WTC11 (cell line): ENCODE results near the gene VTI1B.

Experiments
- CREM ChIP-seq: sonication (generic); formaldehyde crosslinking; IDR thresholded peaks from 2 replicates; pipeline ENCODE4 v1.8.1; 2022; ENCODE audit warnings: mild to moderate bottlenecking, missing genetic modification reagents, moderate library complexity
- FOXP1 ChIP-seq: sonication (generic); formaldehyde crosslinking; IDR thresholded peaks from 2 replicates; pipeline ENCODE4 v1.8.0; 2022; ENCODE audit warnings: missing genetic modification reagents, mild to moderate bottlenecking, moderate library complexity, borderline replicate concordance
- GRHL2 ChIP-seq: fragments of 250-450 bp; sonication (Bioruptor Pico); IDR thresholded peaks from 2 replicates; pipeline ENCODE4 v1.8.0; 2022; ENCODE audit warnings: mild to moderate bottlenecking, moderate library complexity; ENCODE audit not compliant: insufficient replicate concordance, severe bottlenecking
- HMGA2 ChIP-seq: fragments of 250-450 bp; sonication (Bioruptor Pico); IDR thresholded peaks from 2 replicates; pipeline ENCODE4 v1.4.0; 2021; ENCODE audit warnings: mild to moderate bottlenecking, moderate library complexity
- NR3C1 ChIP-seq: sonication (generic); formaldehyde crosslinking; conservative IDR thresholded peaks from 2 replicates; pipeline ENCODE4 v1.8.1; 2023; ENCODE audit warnings: low read depth, mild to moderate bottlenecking, missing genetic modification reagents
- SP1 ChIP-seq: sonication (generic); formaldehyde crosslinking; conservative IDR thresholded peaks from 2 replicates; pipeline ENCODE4 v1.8.1; 2022; ENCODE audit warnings: missing genetic modification reagents
- TEAD4 ChIP-seq: sonication (generic); formaldehyde crosslinking; IDR thresholded peaks from 2 replicates; pipeline ENCODE4 v1.8.0; 2022; ENCODE audit warnings: mild to moderate bottlenecking, missing genetic modification reagents
- ZNF317 ChIP-seq: sonication (generic); formaldehyde crosslinking; IDR thresholded peaks from 2 replicates; pipeline ENCODE4 v1.8.1; 2023; ENCODE audit warnings: low read depth, mild to moderate bottlenecking, moderate library complexity, missing genetic modification reagents, borderline replicate concordance
- TF ChIP-seq, protein P1 (sequence below): fragments of 200-600 bp; IDR thresholded peaks from 2 replicates; pipeline ENCODE4 v1.8.0; 2022; ENCODE audit warnings: antibody characterized with exemption
- TF ChIP-seq, protein P2 (sequence below): sonication (generic); formaldehyde crosslinking; IDR thresholded peaks from 2 replicates; pipeline ENCODE4 v1.8.0; 2022; ENCODE audit warnings: mild to moderate bottlenecking, missing genetic modification reagents
- TF ChIP-seq, protein P3 (sequence below): sonication (generic); formaldehyde crosslinking; IDR thresholded peaks from 2 replicates; pipeline ENCODE4 v1.8.1; 2022; ENCODE audit warnings: mild to moderate bottlenecking, moderate library complexity, missing genetic modification reagents

DNA sequence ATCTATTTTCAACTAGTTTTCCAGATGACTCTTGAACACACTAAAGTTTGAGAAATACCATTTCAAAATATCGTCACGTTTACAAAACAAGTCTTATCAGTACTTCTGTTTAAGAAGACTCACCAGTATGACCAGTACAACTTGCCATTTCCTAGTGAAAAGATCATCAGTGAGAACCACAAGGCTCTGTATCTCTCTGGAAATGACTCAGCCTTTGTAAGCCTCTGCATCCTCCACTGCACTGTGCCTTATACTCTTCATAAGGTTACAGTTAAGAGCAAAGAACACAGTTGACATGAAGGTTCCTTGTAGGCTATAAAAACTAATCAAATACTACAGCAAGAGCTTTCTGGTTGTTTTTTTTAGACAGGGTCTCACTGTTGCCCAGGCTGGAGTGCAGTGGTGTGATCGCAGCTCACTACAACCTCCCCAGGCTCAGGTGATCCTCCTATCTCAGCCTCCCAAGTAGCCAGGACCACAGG, 5.7 kb upstream of the VTI1B start:
- TF ChIP-seq, protein P1, sequence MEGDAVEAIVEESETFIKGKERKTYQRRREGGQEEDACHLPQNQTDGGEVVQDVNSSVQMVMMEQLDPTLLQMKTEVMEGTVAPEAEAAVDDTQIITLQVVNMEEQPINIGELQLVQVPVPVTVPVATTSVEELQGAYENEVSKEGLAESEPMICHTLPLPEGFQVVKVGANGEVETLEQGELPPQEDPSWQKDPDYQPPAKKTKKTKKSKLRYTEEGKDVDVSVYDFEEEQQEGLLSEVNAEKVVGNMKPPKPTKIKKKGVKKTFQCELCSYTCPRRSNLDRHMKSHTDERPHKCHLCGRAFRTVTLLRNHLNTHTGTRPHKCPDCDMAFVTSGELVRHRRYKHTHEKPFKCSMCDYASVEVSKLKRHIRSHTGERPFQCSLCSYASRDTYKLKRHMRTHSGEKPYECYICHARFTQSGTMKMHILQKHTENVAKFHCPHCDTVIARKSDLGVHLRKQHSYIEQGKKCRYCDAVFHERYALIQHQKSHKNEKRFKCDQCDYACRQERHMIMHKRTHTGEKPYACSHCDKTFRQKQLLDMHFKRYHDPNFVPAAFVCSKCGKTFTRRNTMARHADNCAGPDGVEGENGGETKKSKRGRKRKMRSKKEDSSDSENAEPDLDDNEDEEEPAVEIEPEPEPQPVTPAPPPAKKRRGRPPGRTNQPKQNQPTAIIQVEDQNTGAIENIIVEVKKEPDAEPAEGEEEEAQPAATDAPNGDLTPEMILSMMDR, result no peak
- no peak for TF ChIP-seq NR3C1
- no peak for TF ChIP-seq HMGA2
- no peak for TF ChIP-seq TEAD4 (CRISPR knock-in tag)
- no peak for TF ChIP-seq ZNF317 (CRISPR knock-in tag)
- TF ChIP-seq, protein P2, sequence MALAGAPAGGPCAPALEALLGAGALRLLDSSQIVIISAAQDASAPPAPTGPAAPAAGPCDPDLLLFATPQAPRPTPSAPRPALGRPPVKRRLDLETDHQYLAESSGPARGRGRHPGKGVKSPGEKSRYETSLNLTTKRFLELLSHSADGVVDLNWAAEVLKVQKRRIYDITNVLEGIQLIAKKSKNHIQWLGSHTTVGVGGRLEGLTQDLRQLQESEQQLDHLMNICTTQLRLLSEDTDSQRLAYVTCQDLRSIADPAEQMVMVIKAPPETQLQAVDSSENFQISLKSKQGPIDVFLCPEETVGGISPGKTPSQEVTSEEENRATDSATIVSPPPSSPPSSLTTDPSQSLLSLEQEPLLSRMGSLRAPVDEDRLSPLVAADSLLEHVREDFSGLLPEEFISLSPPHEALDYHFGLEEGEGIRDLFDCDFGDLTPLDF (CRISPR knock-in tag), result no peak
- no peak for TF ChIP-seq SP1
- TF ChIP-seq CREM, result no peak
- no peak for TF ChIP-seq FOXP1 (CRISPR knock-in tag)
- no peak for TF ChIP-seq GRHL2
- TF ChIP-seq, protein P3, sequence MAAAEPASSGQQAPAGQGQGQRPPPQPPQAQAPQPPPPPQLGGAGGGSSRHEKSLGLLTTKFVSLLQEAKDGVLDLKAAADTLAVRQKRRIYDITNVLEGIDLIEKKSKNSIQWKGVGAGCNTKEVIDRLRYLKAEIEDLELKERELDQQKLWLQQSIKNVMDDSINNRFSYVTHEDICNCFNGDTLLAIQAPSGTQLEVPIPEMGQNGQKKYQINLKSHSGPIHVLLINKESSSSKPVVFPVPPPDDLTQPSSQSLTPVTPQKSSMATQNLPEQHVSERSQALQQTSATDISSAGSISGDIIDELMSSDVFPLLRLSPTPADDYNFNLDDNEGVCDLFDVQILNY (CRISPR knock-in tag), result no peak
